H9 (cell line): ENCODE data around the gene AKAP9. TPM values are rescaled to one million over a fixed set of nuclear protein-coding genes. Genes with fewer than 3 reads are reported as not detected.

Experiments
- DNase-seq: peaks from one replicate; pipeline ENCODE4 v3.0.0-alpha.2; 2017
- H2AFZ ChIP-seq: one replicate; pipeline ENCODE4 v1.6.1; 2013; ENCODE audit warnings: mild to moderate bottlenecking, low read length, control low read depth, moderate library complexity
- H2AK5ac ChIP-seq: 2 replicates; pipeline ENCODE4 v1.6.1; 2013; ENCODE audit warnings: low read length, control low read depth, mixed read lengths; ENCODE audit not compliant: insufficient read length
- H2BK120ac ChIP-seq: one replicate; pipeline ENCODE4 v1.6.1; 2013; ENCODE audit warnings: low read depth, mild to moderate bottlenecking, low read length, control low read depth, inconsistent platforms; ENCODE audit not compliant: poor library complexity, severe bottlenecking
- H2BK12ac ChIP-seq: 2 replicates; pipeline ENCODE4 v1.6.1; 2013; ENCODE audit warnings: low read length, control low read depth, mixed read lengths, low read depth; ENCODE audit not compliant: insufficient read length
- H2BK15ac ChIP-seq: 2 replicates; pipeline ENCODE4 v1.6.1; 2013; ENCODE audit warnings: low read depth, low read length, control low read depth
- H2BK20ac ChIP-seq: one replicate; pipeline ENCODE4 v1.6.1; 2013; ENCODE audit warnings: low read depth, mild to moderate bottlenecking, low read length, control low read depth, inconsistent platforms; ENCODE audit not compliant: poor library complexity, severe bottlenecking
- H2BK5ac ChIP-seq: 2 replicates; pipeline ENCODE4 v1.6.1; 2013; ENCODE audit warnings: low read length, control low read depth, mixed read lengths; ENCODE audit not compliant: insufficient read length
- H3K14ac ChIP-seq: 2 replicates; pipeline ENCODE4 v1.6.1; 2013; ENCODE audit warnings: low read length, control low read depth; ENCODE audit not compliant: insufficient read depth
- H3K18ac ChIP-seq: 2 replicates; pipeline ENCODE4 v1.6.1; 2013; ENCODE audit warnings: low read depth, mild to moderate bottlenecking, mixed read lengths, low read length, control low read depth; ENCODE audit not compliant: insufficient read length
- H3K23ac ChIP-seq: 2 replicates; pipeline ENCODE4 v1.6.1; 2013; ENCODE audit warnings: low read length, control low read depth, mixed read lengths, low read depth; ENCODE audit not compliant: insufficient read length
- H3K23me2 ChIP-seq: 2 replicates; pipeline ENCODE4 v1.6.1; 2013; ENCODE audit warnings: low read depth, mild to moderate bottlenecking, mixed read lengths, low read length, control low read depth; ENCODE audit not compliant: insufficient read length, poor library complexity, severe bottlenecking
- H3K27ac ChIP-seq: 2 replicates; pipeline ENCODE4 v1.5.1; 2013; ENCODE audit warnings: low read length, control low read depth, mixed read lengths, low read depth; ENCODE audit not compliant: insufficient read length
- H3K27me3 ChIP-seq: 2 replicates; pipeline ENCODE4 v1.6.1; 2013; ENCODE audit warnings: low read length, control low read depth, inconsistent platforms; ENCODE audit not compliant: insufficient read depth
- H3K4ac ChIP-seq: 2 replicates; pipeline ENCODE4 v1.6.1; 2013; ENCODE audit warnings: low read depth, mild to moderate bottlenecking, control low read depth, inconsistent platforms, low read length, moderate library complexity
- H3K4me1 ChIP-seq: 2 replicates; pipeline ENCODE4 v1.6.1; 2013; ENCODE audit warnings: low read length, control low read depth, inconsistent platforms; ENCODE audit not compliant: insufficient read depth
- H3K4me2 ChIP-seq: 2 replicates; pipeline ENCODE4 v1.6.1; 2013; ENCODE audit warnings: low read length, control low read depth, mixed read lengths; ENCODE audit not compliant: insufficient read length, insufficient read depth
- H3K56ac ChIP-seq: 2 replicates; pipeline ENCODE4 v1.6.1; 2013; ENCODE audit warnings: low read depth, mild to moderate bottlenecking, mixed read lengths, low read length, control low read depth; ENCODE audit not compliant: insufficient read length
- H3K79me1 ChIP-seq: 2 replicates; pipeline ENCODE4 v1.6.1; 2013; ENCODE audit warnings: low read depth, mild to moderate bottlenecking, moderate library complexity, low read length, control low read depth, inconsistent platforms; ENCODE audit not compliant: insufficient read depth, poor library complexity, severe bottlenecking
- H3K79me2 ChIP-seq: 2 replicates; pipeline ENCODE4 v1.6.1; 2013; ENCODE audit warnings: low read length, control low read depth, inconsistent platforms; ENCODE audit not compliant: insufficient read depth
- H3K9ac ChIP-seq: 2 replicates; pipeline ENCODE4 v1.6.1; 2013; ENCODE audit warnings: low read length, control low read depth, mixed read lengths; ENCODE audit not compliant: insufficient read length; ENCODE audit errors: extremely low read depth
- H3K9me3 ChIP-seq: one replicate; pipeline ENCODE4 v1.6.1; 2013; ENCODE audit warnings: low read depth, low read length, inconsistent platforms; ENCODE audit not compliant: control insufficient read depth
- H3T11ph ChIP-seq: one replicate; pipeline ENCODE4 v1.6.1; 2013; ENCODE audit warnings: mild to moderate bottlenecking, low read length, control low read depth, inconsistent platforms
- H4K20me1 ChIP-seq: one replicate; pipeline ENCODE4 v1.6.1; 2013; ENCODE audit not compliant: control insufficient read depth, insufficient read length, insufficient read depth
- H4K5ac ChIP-seq: 2 replicates; pipeline ENCODE4 v1.6.1; 2013; ENCODE audit warnings: low read depth, mild to moderate bottlenecking, mixed read lengths, low read length, control low read depth; ENCODE audit not compliant: insufficient read length
- H4K8ac ChIP-seq: replicated peaks from 2 replicates; pipeline ENCODE4 v1.6.1; 2013; ENCODE audit warnings: low read length, control low read depth, mixed read lengths, low read depth; ENCODE audit not compliant: insufficient read length
- H4K91ac ChIP-seq: 2 replicates; pipeline ENCODE4 v1.6.1; 2013; ENCODE audit warnings: low read depth, mild to moderate bottlenecking, moderate library complexity, mixed read lengths, low read length, control low read depth; ENCODE audit not compliant: insufficient read length
- H3K27ac Mint-ChIP-seq, 3 experiments: 2 replicates in 2 of 3; 3 replicates in 1 of 3; pipeline ENCODE4 v1.8.0; 2020 to 2021; ENCODE audit warnings: mixed read lengths in 3 of 3, mild to moderate bottlenecking in 1 of 3, moderate library complexity in 1 of 3
- H3K27me3 Mint-ChIP-seq: 2 replicates; pipeline ENCODE4 v1.8.0; 2021; ENCODE audit warnings: low read depth, mild to moderate bottlenecking, moderate library complexity, mixed read lengths
- H3K36me3 Mint-ChIP-seq, 3 experiments: 2 replicates in 2 of 3; 3 replicates in 1 of 3; pipeline ENCODE4 v1.8.0; 2020 to 2021; ENCODE audit warnings: low read depth in 3 of 3, mixed read lengths in 3 of 3; ENCODE audit not compliant: insufficient read depth in 1 of 3
- H3K4me1 Mint-ChIP-seq, 2 experiments: 2 replicates each; pipeline ENCODE4 v1.8.0; 2020; ENCODE audit warnings: mixed read lengths in 2 of 2
- H3K4me3 Mint-ChIP-seq, 2 experiments: 2 replicates in 1 of 2; 3 replicates in 1 of 2; pipeline ENCODE4 v1.8.0; 2020 to 2021; ENCODE audit warnings: mild to moderate bottlenecking in 2 of 2, mixed read lengths in 2 of 2, moderate library complexity in 1 of 2
- H3K9me3 Mint-ChIP-seq, 2 experiments: 2 replicates in 1 of 2; 3 replicates in 1 of 2; pipeline ENCODE4 v1.8.0; 2020; ENCODE audit warnings: mild to moderate bottlenecking in 2 of 2, mixed read lengths in 2 of 2, moderate library complexity in 1 of 2
- WGBS: extraction: QIAGEN DNeasy Blood & Tissue Kit; methylation state at CpG from one replicate; pipeline ENCODE4 v1.1.7; 2013; ENCODE audit warnings: missing lambda C conversion rate, low lambda C conversion rate, mixed read lengths; ENCODE audit not compliant: insufficient read length; ENCODE audit errors: extremely low coverage; 5-methylcytosine and 5-hydroxymethylcytosine counted together
- total RNA-seq: library from RNA; stranded (reverse); gene quantifications from 2 replicates; pipeline ENCODE4 v1.2.1, GENCODE V29; 2021
- TF ChIP-seq, protein P1 (sequence below): fragments of 200-600 bp; sonication (generic); conservative IDR thresholded peaks from 3 replicates; pipeline ENCODE4 v1.8.0; 2021; ENCODE audit warnings: antibody characterized with exemption, mild to moderate bottlenecking

The AKAP9 gene
- total RNA-seq, 1 experiment from 2014 or later = 22.4 TPM

DNA sequence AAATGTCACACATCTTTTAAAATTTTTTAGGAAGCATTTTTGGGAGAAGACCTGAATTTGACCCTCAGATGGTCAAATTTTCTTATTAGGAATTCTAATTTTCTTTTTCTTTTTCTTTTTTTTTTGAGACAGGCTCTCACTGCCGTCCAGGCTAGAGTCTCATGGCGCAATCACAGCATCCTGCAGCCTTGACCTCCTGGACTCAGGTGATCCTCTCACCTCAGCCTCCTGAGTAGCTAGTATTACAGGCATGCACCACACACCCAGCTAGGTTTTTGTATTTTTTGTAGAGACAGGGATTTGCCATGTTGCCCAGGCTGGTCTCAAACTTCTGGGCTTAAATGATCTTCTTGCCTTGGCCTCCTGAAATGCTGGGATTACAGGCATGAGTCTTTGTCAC is 65.4 kb downstream of the AKAP9 start:
- H2AFZ ChIP-seq = no peak overlapping the region
- no peak overlapping the region for H2BK15ac ChIP-seq
- no peak overlapping the region for H2BK12ac ChIP-seq
- H4K8ac ChIP-seq = no peak overlapping the region
- peaks cover 8% of the 10 kb centered on the region for H3K9me3 ChIP-seq
- no peak overlapping the region for H3K4me3 Mint-ChIP-seq
- no peaks in the 10 kb centered on the region for H3K4me1 Mint-ChIP-seq
- no peak overlapping the region for H3K18ac ChIP-seq
- no peak overlapping the region; a peak in 1 of 7 replicates for H3K27ac Mint-ChIP-seq
- no peak overlapping the region for H3K27ac ChIP-seq
- H3K4me1 ChIP-seq = no peaks in the 10 kb centered on the region
- no peak overlapping the region for H3K9ac ChIP-seq
- no peak for DNase-seq
- H3K23ac ChIP-seq = no peak overlapping the region
- peaks cover 56 to 72% (median 61%) of the 10 kb centered on the region in 3 experiments for H3K36me3 Mint-ChIP-seq
- no peaks in the 10 kb centered on the region; the same call in 1 of the 2 replicates for H3K27me3 Mint-ChIP-seq
- TF ChIP-seq, protein P1, sequence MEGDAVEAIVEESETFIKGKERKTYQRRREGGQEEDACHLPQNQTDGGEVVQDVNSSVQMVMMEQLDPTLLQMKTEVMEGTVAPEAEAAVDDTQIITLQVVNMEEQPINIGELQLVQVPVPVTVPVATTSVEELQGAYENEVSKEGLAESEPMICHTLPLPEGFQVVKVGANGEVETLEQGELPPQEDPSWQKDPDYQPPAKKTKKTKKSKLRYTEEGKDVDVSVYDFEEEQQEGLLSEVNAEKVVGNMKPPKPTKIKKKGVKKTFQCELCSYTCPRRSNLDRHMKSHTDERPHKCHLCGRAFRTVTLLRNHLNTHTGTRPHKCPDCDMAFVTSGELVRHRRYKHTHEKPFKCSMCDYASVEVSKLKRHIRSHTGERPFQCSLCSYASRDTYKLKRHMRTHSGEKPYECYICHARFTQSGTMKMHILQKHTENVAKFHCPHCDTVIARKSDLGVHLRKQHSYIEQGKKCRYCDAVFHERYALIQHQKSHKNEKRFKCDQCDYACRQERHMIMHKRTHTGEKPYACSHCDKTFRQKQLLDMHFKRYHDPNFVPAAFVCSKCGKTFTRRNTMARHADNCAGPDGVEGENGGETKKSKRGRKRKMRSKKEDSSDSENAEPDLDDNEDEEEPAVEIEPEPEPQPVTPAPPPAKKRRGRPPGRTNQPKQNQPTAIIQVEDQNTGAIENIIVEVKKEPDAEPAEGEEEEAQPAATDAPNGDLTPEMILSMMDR = no peak
- H3K4me2 ChIP-seq = no peak overlapping the region
- H4K5ac ChIP-seq = no peak overlapping the region
- H3K79me1 ChIP-seq = no peaks in the 10 kb centered on the region
- no peak overlapping the region for H3K14ac ChIP-seq
- no peaks in the 10 kb centered on the region for H3K79me2 ChIP-seq
- H3K23me2 ChIP-seq = no peaks in the 10 kb centered on the region
- H2BK20ac ChIP-seq = no peak overlapping the region
- H4K20me1 ChIP-seq = no peaks in the 10 kb centered on the region
- no peak overlapping the region for H2BK5ac ChIP-seq
- no peaks in the 10 kb centered on the region for H3K27me3 ChIP-seq
- no CpG with 5 or more reads among the region's 2 CpGs for WGBS
- no peak overlapping the region for H3K4ac ChIP-seq
- peaks cover 16 to 25% of the 10 kb centered on the region in 2 experiments for H3K9me3 Mint-ChIP-seq
- H4K91ac ChIP-seq = no peak overlapping the region
- no peak overlapping the region for H3K56ac ChIP-seq
- no peak overlapping the region for H3T11ph ChIP-seq
- no peak overlapping the region for H2AK5ac ChIP-seq
- no peak overlapping the region for H2BK120ac ChIP-seq
